Choroid plexus epithelial cell (primary cell): ENCODE measurements around the gene NPY1R.

Experiments
- DNase-seq: peaks from one replicate; pipeline ENCODE4 v3.0.0-alpha.2; 2010; ENCODE audit warnings: low read depth
- H3K4me3 ChIP-seq: 2 replicates; pipeline ENCODE4 v1.5.1; 2011; ENCODE audit warnings: low read depth, mild to moderate bottlenecking, control low read depth, low read length, moderate library complexity
- TF ChIP-seq, protein P1 (sequence below): conservative IDR thresholded peaks from 2 replicates; pipeline ENCODE4 v1.5.1; 2011; ENCODE audit warnings: low read depth, mild to moderate bottlenecking, control low read depth, inconsistent platforms, low read length, moderate library complexity

The NPY1R gene

GRCh38 chr4:163279713-163280112, 52.7 kb downstream of the NPY1R start:
- TF ChIP-seq, protein P1, sequence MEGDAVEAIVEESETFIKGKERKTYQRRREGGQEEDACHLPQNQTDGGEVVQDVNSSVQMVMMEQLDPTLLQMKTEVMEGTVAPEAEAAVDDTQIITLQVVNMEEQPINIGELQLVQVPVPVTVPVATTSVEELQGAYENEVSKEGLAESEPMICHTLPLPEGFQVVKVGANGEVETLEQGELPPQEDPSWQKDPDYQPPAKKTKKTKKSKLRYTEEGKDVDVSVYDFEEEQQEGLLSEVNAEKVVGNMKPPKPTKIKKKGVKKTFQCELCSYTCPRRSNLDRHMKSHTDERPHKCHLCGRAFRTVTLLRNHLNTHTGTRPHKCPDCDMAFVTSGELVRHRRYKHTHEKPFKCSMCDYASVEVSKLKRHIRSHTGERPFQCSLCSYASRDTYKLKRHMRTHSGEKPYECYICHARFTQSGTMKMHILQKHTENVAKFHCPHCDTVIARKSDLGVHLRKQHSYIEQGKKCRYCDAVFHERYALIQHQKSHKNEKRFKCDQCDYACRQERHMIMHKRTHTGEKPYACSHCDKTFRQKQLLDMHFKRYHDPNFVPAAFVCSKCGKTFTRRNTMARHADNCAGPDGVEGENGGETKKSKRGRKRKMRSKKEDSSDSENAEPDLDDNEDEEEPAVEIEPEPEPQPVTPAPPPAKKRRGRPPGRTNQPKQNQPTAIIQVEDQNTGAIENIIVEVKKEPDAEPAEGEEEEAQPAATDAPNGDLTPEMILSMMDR = no peak
- no peak overlapping the region for H3K4me3 ChIP-seq
- DNase-seq = no peak

GRCh38 chr4:163274861-163275260, 57.5 kb downstream of the NPY1R start:
- DNase-seq = no peak
- TF ChIP-seq, protein P1 = no peak
- no peak overlapping the region for H3K4me3 ChIP-seq
